GM12892 (cell line): ENCODE data around the gene TAPBP.
"Not testable (repeated sequence)": the region's sequence is repeated elsewhere in the genome, so short reads cannot be mapped to it uniquely, and the experiment has no call there.

Experiments
- DNase-seq: peaks from one replicate; pipeline ENCODE4 v3.0.0; 2011; ENCODE audit not compliant: insufficient read length
- FAIRE-seq: peaks from 2 replicates; lab custom pipeline; 2011; peaks lifted over from hg19 to GRCh38; lab: Jason Lieb, UNC
- POLR2A ChIP-seq: IDR thresholded peaks from 2 replicates; pipeline ENCODE4 v1.6.1; 2011; ENCODE audit warnings: low read depth, low read length, control low read depth
- POLR2AphosphoS5 ChIP-seq: IDR thresholded peaks from 2 replicates; pipeline ENCODE4 v1.6.1; 2011; ENCODE audit warnings: low read depth, low read length, control low read depth
- TAF1 ChIP-seq: IDR thresholded peaks from 2 replicates; pipeline ENCODE4 v1.6.1; 2011; ENCODE audit warnings: low read depth, mild to moderate bottlenecking, control low read depth, low read length, borderline replicate concordance

The TAPBP gene

DNA sequence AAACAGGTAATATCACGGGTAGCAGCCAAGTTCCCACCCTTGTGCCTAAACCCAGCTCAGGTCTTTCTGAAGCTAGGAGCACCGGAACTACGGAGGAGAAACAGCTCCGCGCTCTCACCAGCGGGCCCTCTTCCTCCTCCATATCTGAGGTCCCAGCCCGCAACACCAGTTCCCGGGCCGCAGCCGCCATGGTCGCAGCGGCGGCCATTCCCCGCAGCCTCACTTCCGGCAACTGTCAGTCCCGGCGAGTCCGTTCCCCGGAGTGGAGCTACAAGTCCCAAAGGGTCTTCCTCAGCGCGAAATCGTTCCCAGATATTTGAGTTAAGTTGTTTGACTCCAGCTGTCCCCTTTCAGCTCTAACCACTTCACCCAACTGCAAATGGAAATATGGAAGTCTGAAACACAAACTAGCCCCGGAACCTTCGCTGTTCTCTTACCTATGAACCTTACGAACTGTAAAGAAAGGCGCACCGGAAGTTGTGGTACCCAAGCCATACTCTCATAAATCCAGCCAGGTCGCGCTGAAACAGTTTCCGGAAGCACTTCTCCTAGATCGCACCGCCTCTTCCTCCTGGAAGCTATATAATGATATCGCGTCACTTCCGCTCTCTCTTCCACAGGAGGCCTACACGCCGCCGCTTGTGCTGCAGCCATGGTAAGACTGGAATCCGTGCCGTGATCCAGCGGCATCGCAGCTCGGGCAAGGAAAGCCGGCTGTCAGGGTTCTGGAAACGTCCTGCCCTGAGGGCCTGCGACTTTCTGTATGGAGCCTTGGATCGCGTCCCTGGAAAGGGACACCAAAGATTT, 42.2 kb downstream of the TAPBP start, which contains the start of the genes RPS18 and VPS52:
RPS18 (plus strand) TSS at position 608 of the 807 bp plus-strand sequence; CDS start at position 653, 45 bp downstream.
VPS52 (minus strand) TSS at position 409 of the 807 bp plus-strand sequence; CDS start at position 208, 201 bp downstream.
- peak; percentile 100 for TF ChIP-seq POLR2AphosphoS5
- peak; percentile 99 for TF ChIP-seq TAF1
- TF ChIP-seq POLR2A = peak; percentile 100
- FAIRE-seq = peak; percentile 95
- peak; percentile 70 for DNase-seq

DNA sequence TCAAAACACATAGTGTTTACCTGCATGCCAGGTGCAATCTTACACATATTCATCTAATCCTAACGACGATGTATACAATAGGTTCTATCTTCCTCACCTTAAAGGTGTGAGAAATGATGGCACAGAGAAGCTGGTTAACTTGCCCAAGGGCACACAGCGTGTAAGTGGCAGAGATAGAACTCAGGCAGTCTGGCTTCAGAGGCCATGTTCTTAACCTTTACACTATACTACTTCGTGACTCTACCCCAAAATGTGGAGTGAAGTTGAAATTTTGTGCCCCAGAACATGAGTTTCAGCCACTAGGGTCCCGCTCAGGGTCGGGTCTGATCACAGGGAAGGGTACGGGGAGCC, 42.8 kb downstream of the TAPBP start:
- TF ChIP-seq TAF1 (no peak), POLR2A (no peak)
- DNase-seq (no peak), FAIRE-seq (peak; percentile 67)

DNA sequence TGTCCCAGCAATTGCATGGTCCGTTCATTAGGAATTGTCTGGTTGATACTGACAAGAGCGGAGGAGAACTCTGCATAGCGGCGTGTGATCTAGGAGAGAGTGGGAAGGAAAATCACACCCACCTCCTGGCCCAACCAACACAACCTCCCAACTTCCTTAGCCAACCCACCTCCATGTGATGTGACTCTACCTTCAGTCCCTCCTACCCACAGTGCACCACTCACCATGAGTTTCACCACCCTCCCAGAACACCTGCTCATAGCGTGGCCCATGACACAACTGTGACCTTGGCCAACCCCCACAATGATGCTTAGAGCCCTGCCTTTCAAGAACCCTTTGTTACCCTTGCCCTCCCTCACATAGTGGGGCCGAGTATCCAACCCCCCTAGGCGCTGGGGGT, 49.9 kb downstream of the TAPBP start:
- no peak for FAIRE-seq
- no peak for DNase-seq
- TF ChIP-seq POLR2AphosphoS5 (no peak), TAF1 (no peak), POLR2A (no peak)

DNA sequence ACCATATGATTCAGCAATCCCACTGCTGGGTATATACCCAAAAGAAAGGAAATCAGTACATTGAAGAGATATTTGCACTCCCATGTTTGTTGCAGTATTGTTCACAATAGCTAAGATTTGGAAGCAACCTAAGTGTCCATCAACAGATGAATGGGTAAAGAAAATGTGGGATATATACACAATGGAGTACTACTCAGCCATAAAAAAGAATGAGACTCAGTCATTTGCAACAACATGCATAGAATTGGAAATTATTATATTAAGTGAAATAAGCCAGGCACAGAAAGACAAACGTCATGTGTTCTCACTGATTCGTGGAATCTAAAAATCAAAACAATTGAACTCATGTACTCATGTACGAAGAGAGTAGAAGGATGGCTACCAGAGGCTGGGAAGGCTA, 51.4 kb downstream of the TAPBP start:
- DNase-seq, FAIRE-seq: not testable (repeated sequence)

DNA sequence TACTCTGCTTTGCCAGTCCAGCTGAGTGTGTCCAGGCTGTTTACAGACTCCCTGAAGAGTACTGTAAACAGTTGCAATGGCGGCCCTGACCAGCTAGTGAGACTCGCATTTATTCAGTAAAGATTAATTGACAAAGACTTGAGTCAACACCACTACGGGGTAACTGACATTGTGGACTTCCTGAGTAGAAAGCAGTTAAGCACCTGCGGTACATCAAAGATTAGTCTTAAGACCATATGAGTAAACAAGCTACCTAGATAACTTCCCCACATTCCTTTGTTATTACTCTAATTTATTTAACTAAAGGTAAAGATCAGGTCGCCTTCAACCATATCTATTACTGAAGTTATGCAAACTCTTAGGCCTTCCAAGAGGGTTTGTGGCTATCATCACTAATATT, 54.8 kb downstream of the TAPBP start:
- no peak for FAIRE-seq

DNA sequence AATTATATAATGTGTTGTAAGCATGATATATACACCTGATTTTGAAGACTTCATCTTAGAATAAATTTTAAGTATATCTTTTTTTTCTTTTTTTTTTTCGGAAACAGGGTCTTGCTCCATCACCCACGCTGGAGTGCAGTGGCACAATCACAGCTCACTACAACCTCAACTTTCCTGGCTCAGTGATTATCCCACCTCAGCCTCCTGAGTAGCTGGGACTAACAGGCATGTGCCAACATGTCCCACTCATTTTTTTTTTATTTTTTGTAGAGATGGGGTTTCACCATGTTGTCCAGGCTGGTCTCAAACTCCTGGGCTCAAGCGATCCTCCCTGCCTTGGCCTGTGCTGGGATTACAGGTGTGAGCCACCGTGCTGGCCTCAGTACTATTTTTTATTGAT, 59.3 kb downstream of the TAPBP start:
- FAIRE-seq (no peak), DNase-seq (no peak)
- TF ChIP-seq POLR2A (no peak), TAF1 (no peak), POLR2AphosphoS5 (no peak)

More for the DNA sequence above, 54.8 kb downstream of the TAPBP start:
- DNase-seq = no peak
- TF ChIP-seq POLR2AphosphoS5 = no peak
- TF ChIP-seq POLR2A = no peak
- TF ChIP-seq TAF1 = no peak

DNA sequence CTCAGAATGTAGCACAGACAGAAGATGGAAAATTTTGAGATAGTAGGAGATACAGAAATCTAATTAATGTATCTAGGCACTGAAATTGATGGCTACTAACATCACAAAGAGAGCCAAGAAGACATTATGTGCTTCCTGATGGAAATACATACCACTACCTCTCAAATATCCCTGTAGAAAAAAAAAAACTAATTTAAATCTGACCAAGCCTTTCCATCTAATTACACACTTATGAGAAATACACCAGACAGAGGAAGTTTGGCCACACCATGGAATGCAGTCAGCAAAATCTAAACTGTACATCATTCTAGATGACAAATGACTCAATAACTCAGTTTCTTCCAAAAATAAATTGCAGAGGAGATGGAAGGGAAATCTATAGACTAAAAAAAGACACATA, 61.1 kb downstream of the TAPBP start:
- TF ChIP-seq POLR2AphosphoS5 (no peak), TAF1 (no peak), POLR2A (no peak)
- FAIRE-seq (no peak), DNase-seq (no peak)

DNA sequence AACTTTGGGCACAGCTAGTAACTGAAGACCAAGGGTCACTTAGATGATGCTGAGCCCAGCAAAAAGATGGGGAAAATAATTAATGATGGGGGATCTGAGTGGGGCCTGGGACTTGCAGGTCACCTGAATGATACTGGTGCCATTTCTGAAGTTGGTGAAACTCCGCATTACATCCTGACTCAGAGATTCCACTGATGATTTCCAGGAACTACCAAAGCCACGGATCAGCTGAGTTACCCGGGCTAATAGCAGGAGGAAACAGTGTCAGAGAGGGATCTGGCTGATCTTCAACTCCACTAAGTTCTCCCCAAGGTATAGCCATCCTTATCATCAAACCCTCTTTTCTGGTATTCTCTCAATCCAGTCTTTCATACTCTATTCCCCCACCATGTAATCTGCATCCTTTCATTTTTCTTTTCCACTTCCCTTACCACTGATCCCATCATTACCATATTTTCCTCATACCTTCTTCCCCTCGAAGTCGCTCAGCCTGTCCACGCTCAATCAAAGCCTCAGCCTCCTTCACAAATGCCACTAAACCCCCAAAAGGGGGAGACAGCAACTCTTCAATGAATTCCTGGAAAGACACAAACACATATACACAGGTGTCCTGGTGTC, 62.4 kb downstream of the TAPBP start:
- DNase-seq (no peak), FAIRE-seq (no peak)
- no peak for TF ChIP-seq TAF1
- TF ChIP-seq POLR2AphosphoS5 = no peak
- no peak for TF ChIP-seq POLR2A

DNA sequence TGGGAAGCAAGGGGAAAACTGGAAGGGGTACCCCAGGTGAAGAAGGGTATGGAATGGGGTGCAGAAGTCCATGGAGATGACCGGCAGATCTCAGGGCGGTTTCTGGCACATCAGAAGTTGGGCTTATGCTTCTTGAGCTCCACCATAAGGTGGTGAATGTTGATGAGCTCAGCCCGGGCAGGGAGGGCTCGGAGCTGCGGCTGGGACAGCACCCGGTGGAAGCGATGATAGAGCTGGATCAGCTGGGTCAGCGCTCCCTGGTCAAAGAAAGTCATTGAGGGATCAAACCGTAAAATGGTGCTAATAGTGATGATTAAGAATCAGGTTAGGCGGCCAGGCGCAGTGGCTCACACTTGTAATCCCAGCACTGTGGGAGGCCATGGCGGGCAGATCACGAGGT, 63.1 kb downstream of the TAPBP start:
- DNase-seq = no peak
- no peak for FAIRE-seq
- TF ChIP-seq POLR2A (no peak), POLR2AphosphoS5 (no peak), TAF1 (no peak)

DNA sequence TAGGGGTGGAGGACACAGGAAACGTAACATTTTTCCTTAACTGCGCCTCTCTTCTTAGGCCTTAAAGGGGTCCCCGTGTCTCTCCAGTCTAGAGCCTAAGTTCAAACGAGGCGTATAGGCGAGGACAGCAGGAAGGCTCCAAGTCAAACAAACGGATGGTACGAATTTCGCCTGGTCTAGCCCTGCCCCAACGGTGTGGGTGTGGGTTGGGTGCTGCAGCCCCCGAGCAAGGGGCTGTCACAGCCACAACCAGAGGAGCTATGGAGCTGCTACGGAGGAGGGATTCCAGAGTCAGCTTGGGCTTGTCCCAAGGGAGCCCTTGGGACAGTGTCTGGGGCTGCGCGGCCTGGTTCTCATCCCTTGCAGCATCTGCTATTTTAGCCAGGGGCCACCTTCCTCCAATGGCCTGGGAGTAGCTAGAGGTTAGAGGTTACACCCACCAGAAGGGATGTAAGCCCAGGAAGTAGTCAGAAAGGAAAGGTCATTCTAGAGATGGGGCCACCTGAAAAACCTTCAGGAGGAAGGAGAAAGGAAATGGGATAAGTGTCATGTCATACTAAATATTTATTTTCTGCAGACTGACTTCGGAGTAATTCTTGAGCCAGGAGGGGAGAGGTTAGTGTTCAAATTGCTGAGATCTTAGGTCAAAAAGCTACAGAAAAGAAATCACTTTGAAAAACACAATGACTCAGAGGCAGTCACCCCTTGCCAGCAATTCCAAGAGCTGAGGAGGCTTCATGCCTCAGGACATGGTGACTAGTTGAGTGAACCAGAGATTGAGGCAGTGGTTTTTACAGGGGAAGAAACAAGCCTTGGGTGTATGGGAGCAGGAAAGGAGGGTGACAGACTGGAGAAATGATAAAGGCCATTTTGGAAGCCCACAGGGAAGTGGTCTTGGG, 63.9 kb downstream of the TAPBP start:
- DNase-seq (no peak), FAIRE-seq (no peak)
- TF ChIP-seq POLR2A = no peak
- no peak for TF ChIP-seq POLR2AphosphoS5
- TF ChIP-seq TAF1 = no peak
